NCI-H146 treated with DMSO at 0.1 percent for 48 hours (cell line): ENCODE measurements around the gene PKN3.

Experiments used
- DNase-seq: peaks from one replicate; lab custom pipeline; 2025; ENCODE audit not compliant: unreplicated experiment; lab: John Stamatoyannopoulos, UW

Gene PKN3

GRCh38 chr9:128735373-128735772 is 33.1 kb downstream of the PKN3 start:
- DNase-seq = no peak

GRCh38 chr9:128742401-128742800 is 40.1 kb downstream of the PKN3 start:
- no peak for DNase-seq

GRCh38 chr9:128743421-128743820 is 41.1 kb downstream of the PKN3 start:
- DNase-seq = no peak

- DNase-seq = no peak
Observed at GRCh38 chr9:128747241-128747640, 44.9 kb downstream of the PKN3 start.

- no peak for DNase-seq
Observed at GRCh38 chr9:128750926-128751595, 48.8 kb downstream of the PKN3 start.

- DNase-seq = no peak
Observed at GRCh38 chr9:128753627-128754026, 51.3 kb downstream of the PKN3 start.

GRCh38 chr9:128757602-128758001 is 55.3 kb downstream of the PKN3 start:
- DNase-seq = no peak

GRCh38 chr9:128762671-128763449 is 60.6 kb downstream of the PKN3 start:
- DNase-seq = no peak

GRCh38 chr9:128764361-128764760 is 62.1 kb downstream of the PKN3 start:
- no peak for DNase-seq

GRCh38 chr9:128765499-128765898 is 63.2 kb downstream of the PKN3 start:
- no peak for DNase-seq

GRCh38 chr9:128768606-128769005 is 66.3 kb downstream of the PKN3 start:
- DNase-seq = no peak
